ENCODE data around the gene SLC43A1.

DNA sequence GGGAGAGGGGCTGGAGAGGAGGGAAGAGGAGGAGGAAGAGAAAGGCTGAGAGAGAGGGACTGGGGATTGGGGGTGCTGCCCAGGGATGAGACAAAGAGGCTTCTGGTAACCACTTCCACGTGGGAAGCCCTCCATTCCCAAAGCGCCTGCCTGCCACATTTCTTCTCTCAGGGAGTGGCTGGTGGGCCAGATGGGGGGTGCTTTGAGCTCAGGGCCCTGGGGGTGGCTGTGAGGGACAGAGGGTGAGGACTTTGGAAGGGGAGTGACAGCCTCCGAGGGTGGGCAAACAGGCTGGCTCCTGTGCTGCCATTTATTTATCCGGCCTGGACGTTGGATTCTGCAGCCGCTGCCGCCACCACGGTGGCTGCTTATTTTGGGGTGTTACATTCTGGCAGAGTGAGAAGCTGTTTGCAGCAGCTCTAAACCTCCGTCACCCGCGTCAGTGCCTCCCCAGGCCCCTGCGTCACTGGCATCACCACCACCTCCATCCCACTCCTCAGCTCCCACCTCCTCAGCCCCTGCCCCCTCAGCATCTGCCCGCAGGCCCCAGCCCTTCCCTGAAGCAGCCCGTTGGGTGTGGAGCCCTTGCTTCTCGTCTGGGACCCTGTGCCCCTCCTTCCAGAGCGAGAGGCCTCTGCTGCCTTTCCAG is 53.5 kb downstream of the SLC43A1 start:
- no peak for TF ChIP-seq POLR2A (IDR thresholded peaks at IDR 0.05)
- no peak for TF ChIP-seq CTCF (IDR thresholded peaks at IDR 0.05)

Measured in esophagus squamous epithelium (tissue), 4 donors.